Measurements from ENCODE around the gene ACOT9.

DNA sequence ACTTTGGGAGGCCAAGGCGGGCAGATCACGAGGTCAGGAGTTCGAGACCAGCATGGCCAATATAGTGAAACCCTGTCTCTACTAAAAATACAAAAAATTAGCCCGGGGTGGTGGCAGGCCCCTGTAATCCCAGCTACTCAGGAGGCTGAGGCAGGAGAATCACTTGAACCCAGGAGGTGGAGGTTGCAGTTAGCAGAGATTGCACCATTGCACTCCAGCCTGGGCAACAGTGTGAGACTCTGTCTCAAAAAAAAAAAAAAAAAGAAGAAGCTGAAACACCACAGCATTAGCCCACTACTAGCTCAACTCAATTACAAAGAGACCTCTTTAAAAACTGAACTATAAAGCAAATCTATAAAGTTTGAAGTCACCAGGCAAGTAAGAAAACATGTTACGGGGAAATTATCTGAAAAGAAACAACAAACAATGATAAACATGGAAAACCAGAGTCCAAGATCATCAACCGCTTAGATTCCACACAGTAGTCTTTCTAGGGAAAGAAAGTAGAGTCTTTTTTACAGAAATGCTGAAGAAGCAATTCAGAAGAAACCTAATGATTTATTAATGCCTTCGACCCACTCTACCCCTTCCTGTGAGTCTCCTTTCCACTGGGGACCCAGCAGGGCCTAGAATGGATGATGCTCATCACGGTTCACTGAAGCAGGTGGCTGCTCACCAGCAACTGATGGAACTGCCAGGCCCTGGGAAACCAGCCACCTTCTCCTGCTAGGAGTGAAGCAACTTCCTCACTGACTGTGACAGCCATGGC lies 46.5 kb upstream of the ACOT9 start:
- TF ChIP-seq POLR2A (IDR thresholded peaks at IDR 0.05): no peak
- TF ChIP-seq, protein P1, sequence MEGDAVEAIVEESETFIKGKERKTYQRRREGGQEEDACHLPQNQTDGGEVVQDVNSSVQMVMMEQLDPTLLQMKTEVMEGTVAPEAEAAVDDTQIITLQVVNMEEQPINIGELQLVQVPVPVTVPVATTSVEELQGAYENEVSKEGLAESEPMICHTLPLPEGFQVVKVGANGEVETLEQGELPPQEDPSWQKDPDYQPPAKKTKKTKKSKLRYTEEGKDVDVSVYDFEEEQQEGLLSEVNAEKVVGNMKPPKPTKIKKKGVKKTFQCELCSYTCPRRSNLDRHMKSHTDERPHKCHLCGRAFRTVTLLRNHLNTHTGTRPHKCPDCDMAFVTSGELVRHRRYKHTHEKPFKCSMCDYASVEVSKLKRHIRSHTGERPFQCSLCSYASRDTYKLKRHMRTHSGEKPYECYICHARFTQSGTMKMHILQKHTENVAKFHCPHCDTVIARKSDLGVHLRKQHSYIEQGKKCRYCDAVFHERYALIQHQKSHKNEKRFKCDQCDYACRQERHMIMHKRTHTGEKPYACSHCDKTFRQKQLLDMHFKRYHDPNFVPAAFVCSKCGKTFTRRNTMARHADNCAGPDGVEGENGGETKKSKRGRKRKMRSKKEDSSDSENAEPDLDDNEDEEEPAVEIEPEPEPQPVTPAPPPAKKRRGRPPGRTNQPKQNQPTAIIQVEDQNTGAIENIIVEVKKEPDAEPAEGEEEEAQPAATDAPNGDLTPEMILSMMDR (IDR thresholded peaks at IDR 0.05): no peak

Measured in ovary (tissue), 3 donors.